H1 (cell line): ENCODE results near the gene PDE4D. TPM values are rescaled to one million over a fixed set of nuclear protein-coding genes. Genes with fewer than 3 reads are reported as not detected.

Experiments
- CTCF ChIA-PET: fragments of 300-600 bp; sonication (Branson Sonifier 250); formaldehyde crosslinking; loops from one replicate; lab custom pipeline; 2021; ENCODE audit not compliant: partially characterized antibody; lab: Charles Lee
- POLR2A ChIA-PET: fragments of 300-600 bp; sonication (Branson Sonifier 250); formaldehyde crosslinking; loops from one replicate; lab custom pipeline; 2021; ENCODE audit warnings: inconsistent platforms; ENCODE audit not compliant: partially characterized antibody; lab: Charles Lee
- DNase-seq, 2 experiments: peaks; one replicate each; pipeline versions ENCODE4 v3.0.0 to v3.0.0-alpha.2; 2010 to 2022; ENCODE audit warnings: low spot score in 2 of 2, low read depth in 1 of 2, mixed read lengths in 1 of 2
- FAIRE-seq: peaks from 2 replicates; lab custom pipeline; 2011; peaks lifted over from hg19 to GRCh38; lab: Jason Lieb, UNC
- H2AFZ ChIP-seq: 2 replicates; pipeline ENCODE4 v1.8.1; 2012; ENCODE audit warnings: low read length, inconsistent platforms
- H2AK5ac ChIP-seq: 2 replicates; pipeline ENCODE4 v1.6.1; 2013; ENCODE audit warnings: low read depth, low read length
- H2BK120ac ChIP-seq: replicated peaks from 2 replicates; pipeline ENCODE3; 2013; ENCODE audit warnings: low read depth, low read length, inconsistent platforms
- H2BK12ac ChIP-seq: 2 replicates; pipeline ENCODE4 v1.6.1; 2013; ENCODE audit warnings: low read depth, low read length
- H2BK15ac ChIP-seq: 2 replicates; pipeline ENCODE4 v1.6.1; 2013; ENCODE audit warnings: low read length
- H2BK20ac ChIP-seq: 2 replicates; pipeline ENCODE4 v1.6.1; 2013; ENCODE audit warnings: low read length
- H2BK5ac ChIP-seq: 2 replicates; pipeline ENCODE4 v1.6.1; 2013; ENCODE audit warnings: low read depth, low read length
- H3K14ac ChIP-seq: 2 replicates; pipeline ENCODE4 v1.6.1; 2013; ENCODE audit warnings: inconsistent platforms; ENCODE audit not compliant: insufficient read length
- H3K18ac ChIP-seq: 2 replicates; pipeline ENCODE4 v1.6.1; 2013; ENCODE audit warnings: low read length; ENCODE audit errors: extremely low read depth
- H3K23ac ChIP-seq: 2 replicates; pipeline ENCODE4 v1.6.1; 2013; ENCODE audit warnings: inconsistent platforms; ENCODE audit not compliant: insufficient read length
- H3K23me2 ChIP-seq: 2 replicates; pipeline ENCODE4 v1.6.1; 2013; ENCODE audit warnings: low read depth, low read length
- H3K27ac ChIP-seq: 2 replicates; pipeline ENCODE4 v1.6.1; 2011; ENCODE audit warnings: low read depth, low read length, inconsistent platforms
- H3K27me3 ChIP-seq, 4 experiments: replicated peaks in 1 of 4; 1 replicate in 1 of 4; 2 replicates in 3 of 4; pipeline versions ENCODE4 v1.6.1 to v1.8.1; 2011 to 2013; ENCODE audit warnings: low read length in 3 of 4, mild to moderate bottlenecking in 3 of 4, inconsistent platforms in 2 of 4, mixed read lengths in 2 of 4, moderate library complexity in 1 of 4; ENCODE audit not compliant: control insufficient read depth in 3 of 4, insufficient read depth in 3 of 4; ENCODE audit errors: extremely low read depth in 1 of 4
- H3K36me3 ChIP-seq, 4 experiments: 2 replicates each; pipeline versions ENCODE4 v1.6.1 to v1.8.1; 2011 to 2013; ENCODE audit warnings: mild to moderate bottlenecking in 4 of 4, low read length in 3 of 4, moderate library complexity in 2 of 4, control low read depth in 1 of 4, inconsistent platforms in 1 of 4; ENCODE audit not compliant: insufficient read depth in 4 of 4, control insufficient read depth in 2 of 4
- H3K4ac ChIP-seq: replicated peaks from 2 replicates; pipeline ENCODE3; 2013; ENCODE audit warnings: low read length, low read depth, mixed read lengths, inconsistent platforms; ENCODE audit not compliant: insufficient read length
- H3K4me1 ChIP-seq, 4 experiments: replicated peaks in 1 of 4; 1 replicate in 1 of 4; 2 replicates in 3 of 4; pipeline versions ENCODE4 v1.6.1 to v1.8.1; 2011 to 2013; ENCODE audit warnings: low read length in 3 of 4, inconsistent platforms in 2 of 4, mixed read lengths in 1 of 4; ENCODE audit not compliant: insufficient read depth in 4 of 4, control insufficient read depth in 3 of 4
- H3K4me2 ChIP-seq, 2 experiments: 2 replicates each; pipeline versions ENCODE4 v1.6.1 to v1.8.1; 2011 to 2013; ENCODE audit warnings: low read depth in 2 of 2, low read length in 2 of 2, control low read depth in 1 of 2, inconsistent platforms in 1 of 2, mild to moderate bottlenecking in 1 of 2; ENCODE audit not compliant: insufficient read depth in 1 of 2
- H3K4me3 ChIP-seq, 4 experiments: fragments of 200-600, 300-600 bp in 1 of 4; sonication (generic), shearing (Covaris generic), sonication (Bioruptor Twin) in 1 of 4; 2 replicates each; pipeline versions ENCODE4 v1.5.1 to v1.8.1; 2011 to 2016; ENCODE audit warnings: low read length in 4 of 4, low read depth in 3 of 4, control low read depth in 2 of 4, inconsistent platforms in 2 of 4, mild to moderate bottlenecking in 2 of 4, mixed read lengths in 1 of 4, moderate library complexity in 1 of 4; ENCODE audit not compliant: insufficient read depth in 2 of 4; ENCODE audit errors: extremely low read depth in 1 of 4
- H3K56ac ChIP-seq: replicated peaks from 2 replicates; pipeline ENCODE3; 2013; ENCODE audit warnings: low read depth, mild to moderate bottlenecking, mixed read lengths, low read length, inconsistent platforms; ENCODE audit not compliant: insufficient read length
- H3K79me1 ChIP-seq: 2 replicates; pipeline ENCODE4 v1.6.1; 2013; ENCODE audit warnings: low read depth, low read length, control low read depth
- H3K79me2 ChIP-seq, 2 experiments: 2 replicates each; pipeline versions ENCODE4 v1.6.1 to v1.8.1; 2012 to 2013; ENCODE audit warnings: low read length in 2 of 2, mild to moderate bottlenecking in 2 of 2, inconsistent platforms in 1 of 2; ENCODE audit not compliant: insufficient read depth in 2 of 2, control insufficient read depth in 1 of 2
- H3K9ac ChIP-seq, 4 experiments: replicated peaks in 1 of 4; 1 replicate in 1 of 4; 2 replicates in 3 of 4; pipeline versions ENCODE4 v1.6.1 to v1.8.1; 2011 to 2013; ENCODE audit warnings: low read depth in 3 of 4, low read length in 3 of 4, control low read depth in 2 of 4, mild to moderate bottlenecking in 2 of 4, moderate library complexity in 2 of 4, inconsistent platforms in 1 of 4; ENCODE audit errors: extremely low read depth in 1 of 4
- H3K9me3 ChIP-seq, 2 experiments: 2 replicates each; pipeline versions ENCODE4 v1.6.1 to v1.8.1; 2012 to 2013; ENCODE audit warnings: mild to moderate bottlenecking in 2 of 2, moderate library complexity in 2 of 2, control low read depth in 1 of 2, inconsistent platforms in 1 of 2, low read depth in 1 of 2, low read length in 1 of 2, mixed read lengths in 1 of 2; ENCODE audit not compliant: insufficient read depth in 2 of 2
- H4K20me1 ChIP-seq, 2 experiments: replicated peaks in 1 of 2; 2 replicates each; pipeline versions ENCODE3 to v1.8.1; 2011 to 2013; ENCODE audit warnings: inconsistent platforms in 2 of 2, low read length in 2 of 2, mild to moderate bottlenecking in 1 of 2; ENCODE audit not compliant: insufficient read depth in 2 of 2, control insufficient read depth in 1 of 2
- H4K5ac ChIP-seq: 2 replicates; pipeline ENCODE4 v1.6.1; 2013; ENCODE audit warnings: low read length, low read depth, mixed read lengths, inconsistent platforms; ENCODE audit not compliant: insufficient read length
- H4K8ac ChIP-seq: 2 replicates; pipeline ENCODE4 v1.8.0; 2013; ENCODE audit warnings: mild to moderate bottlenecking, moderate library complexity, low read length, inconsistent platforms; ENCODE audit not compliant: insufficient read depth; ENCODE audit errors: extremely low read depth
- H4K91ac ChIP-seq: replicated peaks from 2 replicates; pipeline ENCODE3; 2013; ENCODE audit warnings: low read length, mixed read lengths, inconsistent platforms; ENCODE audit not compliant: insufficient read length
- BACH1 ChIP-seq: IDR thresholded peaks from 2 replicates; pipeline ENCODE4 v1.6.1; 2012; ENCODE audit warnings: low read length, improper control_type of control experiment
- CREB1 ChIP-seq: IDR thresholded peaks from 2 replicates; pipeline ENCODE4 v1.6.1; 2012; ENCODE audit warnings: inconsistent platforms
- CTCF ChIP-seq, 3 experiments: IDR thresholded peaks; 1 replicate in 2 of 3; 2 replicates in 1 of 3; pipeline versions ENCODE4 v1.5.1 to v1.6.1; 2011; ENCODE audit warnings: low read length in 3 of 3, mild to moderate bottlenecking in 3 of 3, inconsistent platforms in 2 of 3, low read depth in 1 of 3, moderate library complexity in 1 of 3; ENCODE audit not compliant: insufficient read depth in 1 of 3; ENCODE audit errors: control extremely low read depth in 1 of 3
- HDAC2 ChIP-seq, 2 experiments: fragments of 300-600 bp in 1 of 2; sonication (generic) in 1 of 2; IDR thresholded peaks; 2 replicates each; pipeline ENCODE4 v1.6.1; 2011 to 2012; ENCODE audit warnings: low read depth in 2 of 2, low read length in 2 of 2, mild to moderate bottlenecking in 2 of 2, moderate library complexity in 2 of 2, borderline replicate concordance in 1 of 2, inconsistent platforms in 1 of 2
- MAX ChIP-seq: IDR thresholded peaks from 2 replicates; pipeline ENCODE4 v1.6.1; 2012; ENCODE audit warnings: inconsistent platforms
- RAD21 ChIP-seq, 2 experiments: IDR thresholded peaks in 1 of 2; conservative IDR thresholded peaks in 1 of 2; 2 replicates each; pipeline ENCODE4 v1.6.1; 2011; ENCODE audit warnings: low read depth in 2 of 2, low read length in 2 of 2, improper control_type of control experiment in 1 of 2, inconsistent platforms in 1 of 2, mild to moderate bottlenecking in 1 of 2, moderate library complexity in 1 of 2
- RBBP5 ChIP-seq: IDR thresholded peaks from 2 replicates; pipeline ENCODE4 v1.7.1; 2012; ENCODE audit warnings: low read depth, mild to moderate bottlenecking, inconsistent platforms, low read length, moderate library complexity, borderline replicate concordance
- YY1 ChIP-seq: IDR thresholded peaks from 2 replicates; pipeline ENCODE4 v1.6.1; 2011; ENCODE audit warnings: low read depth, mild to moderate bottlenecking, low read length
- ZNF274 ChIP-seq: IDR thresholded peaks from 2 replicates; pipeline ENCODE4 v1.7.0; 2012; ENCODE audit warnings: low read length, borderline replicate concordance; ENCODE audit errors: extremely low read depth
- WGBS, 2 experiments: shearing (Covaris generic) in 1 of 2; methylation state at CpG; one replicate each; pipeline versions ENCODE4 v1.1.6 to v1.1.7; 2013 to 2015; ENCODE audit warnings: low lambda C conversion rate in 2 of 2, mixed read lengths in 2 of 2, inconsistent platforms in 1 of 2, low coverage in 1 of 2, missing lambda C conversion rate in 1 of 2; ENCODE audit not compliant: insufficient replicate concordance in 2 of 2, insufficient coverage in 1 of 2, insufficient read length in 1 of 2; ENCODE audit errors: extremely low coverage in 1 of 2, missing lambda C conversion rate in 1 of 2; 5-methylcytosine and 5-hydroxymethylcytosine counted together
- polyA plus RNA-seq, 7 experiments: library from polyadenylated mRNA; depleted of rRNA in 3 of 7; stranded (reverse) in 5 of 7; unstranded in 2 of 7; fragments of >200 nt in 5 of 7; fragments of 200-250 nt in 2 of 7; gene quantifications; 1 replicate in 5 of 7; 2 replicates in 1 of 7; 4 replicates in 1 of 7; pipeline versions ENCODE4 v1.2.1 to v1.2.3, GENCODE V29; 2011 to 2013; ENCODE audit warnings: missing spikeins in 2 of 7, mixed read lengths in 2 of 7
- total RNA-seq: library from RNA; stranded (reverse); fragmentation: NEBNext Ultra II Directional; extraction: Animal tissue kit (Norgen Biotek cat#: 25700); gene quantifications from 2 replicates; pipeline ENCODE4 v1.2.1, GENCODE V29; 2021

The PDE4D gene
- total and polyA plus RNA-seq, 2 of the 8 experiments (the other 6 are each of a cell fraction or from before 2014, with no cell fraction given), result 2.3 to 3.7 TPM

DNA sequence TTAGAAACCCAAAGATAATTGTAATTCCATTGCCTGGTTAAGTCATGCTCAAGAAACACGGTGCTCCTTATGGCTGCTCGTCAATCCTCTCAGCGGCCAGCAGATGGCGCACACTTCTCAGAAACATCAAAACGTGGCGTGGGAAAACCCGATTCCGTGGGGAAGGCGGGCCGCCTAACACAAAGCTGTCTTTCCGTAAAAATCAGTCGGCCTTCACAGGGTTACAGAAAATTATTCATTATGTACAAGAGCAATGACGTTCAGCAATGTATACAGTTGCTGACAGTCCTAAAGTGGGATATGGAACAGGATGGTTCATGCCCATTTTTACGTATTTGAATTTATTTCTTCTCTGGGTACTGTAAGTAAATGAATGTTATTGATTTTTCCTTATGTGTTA lies 83.5 kb downstream of the PDE4D start:
- no peak overlapping the region for H2BK15ac ChIP-seq
- ChIA-PET CTCF (interaction anchor here (0.7 to 3.6 kb wide), 46 partner anchors 9 to 860 kb away, joined by 3 to 44 read pairs (median 4); partner anchors contain the start of gene PDE4D), POLR2A (no interaction called here)
- peak overlapping the region in 1 of 2 experiments; percentile 62; a peak in 3 of 4 replicates for H3K4me2 ChIP-seq
- no peak overlapping the region for H2BK20ac ChIP-seq
- FAIRE-seq (peak; percentile 91), DNase-seq (peak in 1 of 2 experiments; percentile 78)
- 14% methylated on average over 14 of the region's 14 CpGs; no CpG with 5 or more reads in 1 of the 2 experiments for WGBS, 2 experiments
- TF ChIP-seq CREB1 (0 out of 2 replicates have a peak, but pooled peaks have one; percentile 25), CTCF (IDR thresholded peaks at IDR 0.05; ENCODE audit: control extremely low read depth in 1 of 3, insufficient read depth in 1 of 3, low read depth in 1 of 3, low read length in 3 of 3) (peak; percentile 73 to 87 (median 79)), RAD21 (IDR thresholded peaks at IDR 0.05 in 1 of 2, conservative IDR thresholded peaks at IDR 0.05 in 1 of 2; ENCODE audit: low read depth in 2 of 2, low read length in 2 of 2) (peak; percentile 80 to 82), ZNF274 (no peak), MAX (peak; percentile 39; the same call in 1 of the 2 replicates), HDAC2 (IDR thresholded peaks at IDR 0.05; ENCODE audit: borderline replicate concordance in 1 of 2, low read depth in 2 of 2, low read length in 2 of 2) (peak in 1 of 2 experiments; percentile 66; a peak in 1 of 4 replicates), YY1 (peak; percentile 47; the same call in 1 of the 2 replicates), RBBP5 (no peak), BACH1 (no peak)
- H2AFZ ChIP-seq, result peak overlapping the region; percentile 86; the same call in 1 of the 2 replicates
- no peaks in the 10 kb centered on the region for H4K20me1 ChIP-seq
- H3K23ac ChIP-seq, result no peak overlapping the region
- H3K14ac ChIP-seq, result no peak overlapping the region
- no peaks in the 10 kb centered on the region for H3K23me2 ChIP-seq
- H3K9ac ChIP-seq, result no peak overlapping the region
- H3K56ac ChIP-seq, result no peak overlapping the region
- peak overlapping the region in 1 of 4 experiments; percentile 43; a peak in 3 of 8 replicates for H3K4me3 ChIP-seq
- H3K4me1 ChIP-seq, result no peaks in the 10 kb centered on the region
- no peaks in the 10 kb centered on the region for H3K79me2 ChIP-seq
- no peak overlapping the region for H3K27ac ChIP-seq
- H3K9me3 ChIP-seq, result no peaks in the 10 kb centered on the region
- no peak overlapping the region for H2AK5ac ChIP-seq
- no peak overlapping the region for H4K91ac ChIP-seq
- H4K8ac ChIP-seq, result no peak overlapping the region
- no peak overlapping the region for H2BK12ac ChIP-seq
- no peak overlapping the region for H2BK5ac ChIP-seq
- no peaks in the 10 kb centered on the region for H3K79me1 ChIP-seq
- no peak overlapping the region for H3K18ac ChIP-seq
- H3K27me3 ChIP-seq, result no peaks in the 10 kb centered on the region
- no peak overlapping the region for H3K4ac ChIP-seq
- no peak overlapping the region for H2BK120ac ChIP-seq
- H3K36me3 ChIP-seq, result no peaks in the 10 kb centered on the region
- no peak overlapping the region for H4K5ac ChIP-seq
